IMR-90 (cell line): ENCODE results near the gene APOBEC3B. TPM values are rescaled to one million over a fixed set of nuclear protein-coding genes. Genes with fewer than 3 reads are reported as not detected.
"Not testable (repeated sequence)": the region's sequence is repeated elsewhere in the genome, so short reads cannot be mapped to it uniquely, and the experiment has no call there.

Source experiments
- ATAC-seq: fragments of 200-7000 bp; cut with Tn5 transposase; 2 replicates; pipeline ENCODE4 v1.9.1; 2020; ENCODE audit warnings: low read depth, mild to moderate bottlenecking, moderate library complexity
- BruUV-seq: library from RNA; stranded (reverse); fragments of 400-500 nt; replicated peaks from 2 replicates; lab custom pipeline; 2021; lab: Mats Ljungman, UMichigan
- CTCF ChIA-PET: fragments of 300-600 bp; formaldehyde crosslinking; extraction: SDS; loops from one replicate; lab custom pipeline; 2021; ENCODE audit warnings: antibody characterized with exemption; lab: Yijun Ruan, JAX
- POLR2A ChIA-PET: fragments of 300-600 bp; sonication (Branson Sonifier 250); formaldehyde crosslinking; loops from one replicate; lab custom pipeline; 2022; ENCODE audit warnings: antibody characterized with exemption; ENCODE audit not compliant: unreplicated experiment; lab: Charles Lee
- DNase-seq: peaks from one replicate; pipeline ENCODE4 v3.0.0; 2013
- H2AFZ ChIP-seq: replicated peaks from 2 replicates; pipeline ENCODE3; 2013; ENCODE audit warnings: low read length, mild to moderate bottlenecking; ENCODE audit not compliant: poor library complexity
- H2AK5ac ChIP-seq: 2 replicates; pipeline ENCODE4 v1.6.1; 2013; ENCODE audit warnings: low read depth, low read length, inconsistent platforms
- H2AK9ac ChIP-seq: replicated peaks from 2 replicates; pipeline ENCODE3; 2013; ENCODE audit warnings: mild to moderate bottlenecking, low read depth, low read length, moderate library complexity; ENCODE audit not compliant: poor library complexity
- H2BK120ac ChIP-seq: 2 replicates; pipeline ENCODE4 v1.6.1; 2013; ENCODE audit warnings: low read depth, low read length, inconsistent platforms
- H2BK15ac ChIP-seq: 3 replicates; pipeline ENCODE4 v1.6.1; 2013; ENCODE audit warnings: low read depth, low read length, inconsistent platforms
- H2BK20ac ChIP-seq: 2 replicates; pipeline ENCODE4 v1.6.1; 2013; ENCODE audit warnings: low read depth, mild to moderate bottlenecking, inconsistent platforms, low read length, moderate library complexity
- H2BK5ac ChIP-seq: 2 replicates; pipeline ENCODE4 v1.6.1; 2013; ENCODE audit warnings: mild to moderate bottlenecking, low read depth, low read length, inconsistent platforms; ENCODE audit not compliant: poor library complexity, severe bottlenecking
- H3K14ac ChIP-seq: replicated peaks from 2 replicates; pipeline ENCODE4 v1.6.1; 2013; ENCODE audit warnings: low read depth, low read length, inconsistent platforms
- H3K18ac ChIP-seq: 2 replicates; pipeline ENCODE4 v1.6.1; 2013; ENCODE audit warnings: low read depth, low read length, control low read depth
- H3K23ac ChIP-seq: 2 replicates; pipeline ENCODE4 v1.6.1; 2013; ENCODE audit warnings: low read depth, low read length, inconsistent platforms
- H3K27ac ChIP-seq: 2 replicates; pipeline ENCODE4 v1.5.1; 2013; ENCODE audit warnings: mild to moderate bottlenecking, control low read depth, low read length; ENCODE audit not compliant: insufficient read depth
- H3K27me3 ChIP-seq: 2 replicates; pipeline ENCODE4 v1.6.1; 2013; ENCODE audit warnings: low read length; ENCODE audit not compliant: control insufficient read depth, insufficient read depth
- H3K36me3 ChIP-seq: 2 replicates; pipeline ENCODE4 v1.6.1; 2013; ENCODE audit warnings: low read length, mixed read lengths; ENCODE audit not compliant: control insufficient read depth, insufficient read depth
- H3K4ac ChIP-seq: 2 replicates; pipeline ENCODE4 v1.6.1; 2013; ENCODE audit warnings: low read depth, low read length, inconsistent platforms
- H3K4me1 ChIP-seq: 2 replicates; pipeline ENCODE4 v1.6.1; 2013; ENCODE audit warnings: low read length, mixed read lengths; ENCODE audit not compliant: control insufficient read depth, insufficient read depth
- H3K4me2 ChIP-seq: 2 replicates; pipeline ENCODE4 v1.6.1; 2013; ENCODE audit warnings: low read depth, mild to moderate bottlenecking, control low read depth, low read length, moderate library complexity
- H3K4me3 ChIP-seq: 2 replicates; pipeline ENCODE4 v1.5.1; 2013; ENCODE audit warnings: low read depth, mild to moderate bottlenecking, control low read depth, low read length, moderate library complexity; ENCODE audit not compliant: insufficient read depth
- H3K56ac ChIP-seq: 2 replicates; pipeline ENCODE4 v1.6.1; 2013; ENCODE audit warnings: low read length, inconsistent platforms; ENCODE audit not compliant: insufficient read depth; ENCODE audit errors: extremely low read depth
- H3K79me1 ChIP-seq, 2 experiments: 2 replicates each; pipeline ENCODE4 v1.6.1; 2013; ENCODE audit warnings: low read length in 2 of 2, inconsistent platforms in 1 of 2, low read depth in 1 of 2
- H3K9ac ChIP-seq: 2 replicates; pipeline ENCODE4 v1.6.1; 2013; ENCODE audit warnings: low read depth, low read length, control low read depth
- H3K9me1 ChIP-seq: 2 replicates; pipeline ENCODE4 v1.6.1; 2013; ENCODE audit warnings: low read length, inconsistent platforms; ENCODE audit not compliant: insufficient read depth
- H3K9me3 ChIP-seq: 2 replicates; pipeline ENCODE4 v1.6.1; 2013; ENCODE audit warnings: low read length; ENCODE audit not compliant: control insufficient read depth, insufficient read depth
- H4K20me1 ChIP-seq: 2 replicates; pipeline ENCODE4 v1.6.1; 2013; ENCODE audit warnings: low read length, inconsistent platforms; ENCODE audit not compliant: insufficient read depth
- H4K5ac ChIP-seq: 2 replicates; pipeline ENCODE4 v1.6.1; 2013; ENCODE audit warnings: mild to moderate bottlenecking, low read depth, low read length, control low read depth
- H4K8ac ChIP-seq, 2 experiments: 2 replicates each; pipeline ENCODE4 v1.6.1; 2013; ENCODE audit warnings: low read depth in 2 of 2, low read length in 2 of 2, control low read depth in 1 of 2, inconsistent platforms in 1 of 2
- H4K91ac ChIP-seq: 2 replicates; pipeline ENCODE4 v1.6.1; 2013; ENCODE audit warnings: low read depth, low read length, inconsistent platforms; ENCODE audit not compliant: insufficient read depth
- BHLHE40 ChIP-seq: fragments of 150-350 bp; IDR thresholded peaks from 2 replicates; pipeline ENCODE4 v1.6.1; 2016; ENCODE audit warnings: mild to moderate bottlenecking, low read depth, low read length
- CEBPB ChIP-seq: IDR thresholded peaks from 2 replicates; pipeline ENCODE4 v1.6.1; 2012; ENCODE audit warnings: low read depth, low read length, improper control_type of control experiment
- CHD1 ChIP-seq: IDR thresholded peaks from 2 replicates; pipeline ENCODE4 v1.6.1; 2012; ENCODE audit warnings: low read depth, low read length, improper control_type of control experiment
- FOS ChIP-seq: fragments of 150-350 bp; IDR thresholded peaks from 2 replicates; pipeline ENCODE4 v1.6.1; 2016; ENCODE audit warnings: low read depth, low read length
- POLR2A ChIP-seq: IDR thresholded peaks from 2 replicates; pipeline ENCODE4 v1.6.1; 2012; ENCODE audit warnings: mild to moderate bottlenecking, low read depth, low read length
- WGBS, 2 experiments: methylation state at CpG; one replicate each; pipeline versions ENCODE4 v1.1.5 to v1.1.7; 2013; ENCODE audit warnings: missing lambda C conversion rate in 2 of 2; ENCODE audit not compliant: insufficient read length in 1 of 2; ENCODE audit errors: extremely low coverage in 2 of 2; 5-methylcytosine and 5-hydroxymethylcytosine counted together
- dilution Hi-C: fragments of 300-500 bp; cut with HindIII; formaldehyde crosslinking; loops from one replicate; pipeline ENCODE4 v1.14.3; 2018; ENCODE audit warnings: low sequenced_read_pairs; ENCODE audit not compliant: unreplicated experiment
- in situ Hi-C: fragments of 300-500 bp; cut with MboI; formaldehyde crosslinking; loops from 3 replicates; pipeline ENCODE4 v1.14.3; 2019; ENCODE audit warnings: low sequenced_read_pairs, inconsistent platforms, mixed read lengths
- intact Hi-C: fragments of 100-400 bp; cut with micrococcal nuclease; formaldehyde crosslinking; loops from 2 replicates; pipeline ENCODE4 v1.10.0; 2022
- polyA plus RNA-seq, 3 experiments: library from polyadenylated mRNA; depleted of rRNA; stranded (reverse); fragments of >200 nt; gene quantifications; 2 replicates each; pipeline ENCODE4 v1.2.3, GENCODE V29; 2012; ENCODE audit warnings: low replicate concordance in 1 of 3
- total RNA-seq: library from RNA; depleted of rRNA; stranded (reverse); fragments of >200 nt; gene quantifications from 2 replicates; pipeline ENCODE4 v1.2.3, GENCODE V29; 2012
- TF ChIP-seq, protein P1 (sequence below): conservative IDR thresholded peaks from 2 replicates; pipeline ENCODE4 v1.5.1; 2012; ENCODE audit warnings: mild to moderate bottlenecking, low read depth, low read length, improper control_type of control experiment

APOBEC3B gene
- total and polyA plus RNA-seq, 2 of the 4 experiments (the other 2 are of a cell fraction), result 17.6 to 34.2 TPM

DNA sequence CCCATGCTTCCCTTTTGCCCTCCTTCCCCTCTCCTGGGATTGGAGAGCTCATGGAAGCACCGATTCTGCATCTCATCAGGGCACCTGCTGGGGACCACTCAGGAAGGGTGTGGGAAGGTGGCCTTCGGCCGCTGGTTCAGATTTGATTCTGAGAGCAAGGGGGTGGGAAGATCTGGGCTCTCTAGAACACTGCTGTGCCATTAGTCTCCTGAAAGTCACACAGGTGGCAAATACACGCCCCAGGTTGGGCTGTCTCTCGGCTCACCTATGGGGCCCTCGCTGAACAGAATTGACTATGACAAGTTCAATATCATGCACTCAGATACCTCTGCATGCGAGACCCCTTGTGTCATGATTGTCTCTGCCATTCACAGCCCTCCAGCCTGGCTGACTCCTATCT, 37.5 kb upstream of the APOBEC3B start:
- H2BK20ac ChIP-seq, result no peak overlapping the region
- CTCF ChIA-PET, result no interaction called here
- no peak overlapping the region for H3K4ac ChIP-seq
- no peaks in the 10 kb centered on the region for H3K36me3 ChIP-seq
- no peaks in the 10 kb centered on the region for H3K9me1 ChIP-seq
- no peak overlapping the region for H2BK120ac ChIP-seq
- no peak overlapping the region for H3K56ac ChIP-seq
- H4K20me1 ChIP-seq, result no peaks in the 10 kb centered on the region
- no peak overlapping the region for H2BK5ac ChIP-seq
- dilution Hi-C loops (no loop called here), in situ Hi-C loops (no loop called here), intact Hi-C loops (no loop called here)
- H2AK5ac ChIP-seq, result no peak overlapping the region
- H4K5ac ChIP-seq, result no peak overlapping the region
- H3K27ac ChIP-seq, result no peak overlapping the region
- H4K91ac ChIP-seq, result no peak overlapping the region
- BruUV-seq, result no TSS peak
- no peak for ATAC-seq
- no peaks in the 10 kb centered on the region for H3K79me1 ChIP-seq
- no peak overlapping the region for H3K9ac ChIP-seq
- no peak overlapping the region for H4K8ac ChIP-seq
- TF ChIP-seq, protein P1, sequence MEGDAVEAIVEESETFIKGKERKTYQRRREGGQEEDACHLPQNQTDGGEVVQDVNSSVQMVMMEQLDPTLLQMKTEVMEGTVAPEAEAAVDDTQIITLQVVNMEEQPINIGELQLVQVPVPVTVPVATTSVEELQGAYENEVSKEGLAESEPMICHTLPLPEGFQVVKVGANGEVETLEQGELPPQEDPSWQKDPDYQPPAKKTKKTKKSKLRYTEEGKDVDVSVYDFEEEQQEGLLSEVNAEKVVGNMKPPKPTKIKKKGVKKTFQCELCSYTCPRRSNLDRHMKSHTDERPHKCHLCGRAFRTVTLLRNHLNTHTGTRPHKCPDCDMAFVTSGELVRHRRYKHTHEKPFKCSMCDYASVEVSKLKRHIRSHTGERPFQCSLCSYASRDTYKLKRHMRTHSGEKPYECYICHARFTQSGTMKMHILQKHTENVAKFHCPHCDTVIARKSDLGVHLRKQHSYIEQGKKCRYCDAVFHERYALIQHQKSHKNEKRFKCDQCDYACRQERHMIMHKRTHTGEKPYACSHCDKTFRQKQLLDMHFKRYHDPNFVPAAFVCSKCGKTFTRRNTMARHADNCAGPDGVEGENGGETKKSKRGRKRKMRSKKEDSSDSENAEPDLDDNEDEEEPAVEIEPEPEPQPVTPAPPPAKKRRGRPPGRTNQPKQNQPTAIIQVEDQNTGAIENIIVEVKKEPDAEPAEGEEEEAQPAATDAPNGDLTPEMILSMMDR, result no peak
- TF ChIP-seq BHLHE40 (no peak), FOS (no peak), POLR2A (no peak), CHD1 (no peak), CEBPB (no peak)
- no peak for DNase-seq
- H3K27me3 ChIP-seq, result peaks cover 66% of the 10 kb centered on the region
- H3K18ac ChIP-seq, result no peak overlapping the region
- H3K14ac ChIP-seq, result no peak overlapping the region
- POLR2A ChIA-PET, result no interaction called here
- H2BK15ac ChIP-seq, result no peak overlapping the region
- H3K4me3 ChIP-seq, result no peak overlapping the region
- H3K4me2 ChIP-seq, result no peak overlapping the region
- no peak overlapping the region for H3K23ac ChIP-seq
- H3K9me3 ChIP-seq, result 0 out of 2 replicates have a peak, but pooled peaks cover 2% of the 10 kb centered on the region
- H2AK9ac ChIP-seq, result no peak overlapping the region
- H3K4me1 ChIP-seq, result no peaks in the 10 kb centered on the region
- no peak overlapping the region for H2AFZ ChIP-seq
- 69% methylated on average over 6 of the region's 7 CpGs; no CpG with 5 or more reads in 1 of the 2 experiments for WGBS, 2 experiments

DNA sequence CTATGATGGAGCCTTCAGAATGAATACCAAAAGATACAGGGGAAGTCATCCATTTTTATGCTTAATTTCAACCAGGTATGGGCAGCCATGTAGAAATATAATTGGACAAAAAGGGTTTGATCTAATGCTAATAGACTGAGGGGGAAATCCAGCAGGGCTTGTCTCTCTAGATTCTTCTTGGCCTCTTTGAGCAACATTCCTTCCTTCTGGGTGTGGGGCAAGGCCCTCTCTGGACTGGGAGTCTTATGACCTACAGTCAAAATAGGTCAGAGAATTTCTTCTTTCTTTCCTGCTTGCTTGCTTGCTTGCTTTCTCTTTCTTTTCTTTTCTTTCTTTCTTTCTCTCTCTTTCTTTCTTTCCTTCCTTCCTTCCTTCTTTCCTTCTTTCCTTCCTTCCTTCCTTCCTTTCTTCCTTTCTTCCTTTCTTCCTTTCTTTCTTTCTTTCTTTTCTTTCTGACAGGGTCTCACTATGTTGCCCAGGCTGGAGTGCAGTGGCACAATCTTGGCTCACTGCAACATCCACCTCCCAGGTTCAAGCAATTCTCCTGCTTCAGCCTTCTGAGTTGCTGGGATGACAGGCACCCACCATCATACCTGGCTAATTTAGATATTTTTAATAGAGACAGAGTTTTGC, 36.3 kb upstream of the APOBEC3B start:
- BruUV-seq, H3K9ac ChIP-seq, H2AK9ac ChIP-seq, H3K9me1 ChIP-seq, H4K91ac ChIP-seq, intact Hi-C loops, H2BK15ac ChIP-seq, H2BK20ac ChIP-seq, H4K5ac ChIP-seq, H2BK120ac ChIP-seq, H4K20me1 ChIP-seq, H2AFZ ChIP-seq, H2BK5ac ChIP-seq, H3K4me1 ChIP-seq, CTCF ChIA-PET, ATAC-seq, H3K56ac ChIP-seq, H3K4me2 ChIP-seq, in situ Hi-C loops, DNase-seq, H3K27ac ChIP-seq, H3K23ac ChIP-seq, H4K8ac ChIP-seq, H3K4me3 ChIP-seq, H2AK5ac ChIP-seq, H3K9me3 ChIP-seq, dilution Hi-C loops, H3K14ac ChIP-seq, H3K36me3 ChIP-seq, POLR2A ChIA-PET, H3K18ac ChIP-seq, H3K79me1 ChIP-seq, H3K4ac ChIP-seq: not testable (repeated sequence)
- H3K27me3 ChIP-seq, result peaks cover 77% of the 10 kb centered on the region
